LHCN-M2 (cell line): Measurements from ENCODE around the gene COL21A1. TPM values are rescaled to one million over a fixed set of nuclear protein-coding genes. Genes with fewer than 3 reads are reported as not detected.
A peak's percentile ranks its signal among the peaks of the same experiment; 100 is the strongest.

Source experiments
- DNase-seq: peaks from one replicate; pipeline ENCODE4 v3.0.0-alpha.2; 2012; ENCODE audit warnings: low read depth
- total RNA-seq: library from RNA; depleted of rRNA; stranded (reverse); fragments of >200 nt; gene quantifications from 2 replicates; pipeline ENCODE4 v1.2.3, GENCODE V29; 2014

The COL21A1 gene
- total RNA-seq, 1 experiment from 2014 or later = 12.9 TPM

GRCh38 chr6:56245903-56246351 is 1.5 kb downstream of the COL21A1 start:
- DNase-seq = peak; percentile 56

GRCh38 chr6:56244528-56245253 is 2.7 kb downstream of the COL21A1 start:
- DNase-seq = no peak

- no peak for DNase-seq
Measured at GRCh38 chr6:56244089-56244488, 3.3 kb downstream of the COL21A1 start.

GRCh38 chr6:56243518-56244070 is 3.8 kb downstream of the COL21A1 start:
- DNase-seq = no peak

- DNase-seq = peak; percentile 64
Measured at GRCh38 chr6:56242346-56242745, 5.0 kb downstream of the COL21A1 start.

- DNase-seq = no peak
Measured at GRCh38 chr6:56241124-56241802, 6.1 kb downstream of the COL21A1 start.

GRCh38 chr6:56238352-56238751 is 9.0 kb downstream of the COL21A1 start:
- no peak for DNase-seq

GRCh38 chr6:56235245-56235644 is 12.1 kb downstream of the COL21A1 start:
- no peak for DNase-seq

GRCh38 chr6:56232436-56232835 is 14.9 kb downstream of the COL21A1 start:
- DNase-seq = no peak

- no peak for DNase-seq
Measured at GRCh38 chr6:56231827-56232226, 15.6 kb downstream of the COL21A1 start.

GRCh38 chr6:56230976-56231566 is 16.3 kb downstream of the COL21A1 start:
- DNase-seq = no peak

- DNase-seq = peak; percentile 84
Measured at GRCh38 chr6:56227071-56227879, 20.1 kb downstream of the COL21A1 start.

GRCh38 chr6:56223995-56224394 is 23.4 kb downstream of the COL21A1 start:
- peak; percentile 64 for DNase-seq

GRCh38 chr6:56222499-56222898 is 24.9 kb downstream of the COL21A1 start:
- DNase-seq = peak; percentile 53

- no peak for DNase-seq
Measured at GRCh38 chr6:56220078-56220477, 27.3 kb downstream of the COL21A1 start.

- no peak for DNase-seq
Measured at GRCh38 chr6:56214703-56215101, 32.7 kb downstream of the COL21A1 start.

- DNase-seq = no peak
Measured at GRCh38 chr6:56214041-56214702, 33.2 kb downstream of the COL21A1 start.

- DNase-seq = no peak
Measured at GRCh38 chr6:56211724-56212123, 35.7 kb downstream of the COL21A1 start.

GRCh38 chr6:56204134-56204533 is 43.2 kb downstream of the COL21A1 start:
- DNase-seq = no peak

- peak; percentile 63 for DNase-seq
Measured at GRCh38 chr6:56199956-56200355, 47.4 kb downstream of the COL21A1 start.

GRCh38 chr6:56193846-56194245 is 53.5 kb downstream of the COL21A1 start:
- peak; percentile 90 for DNase-seq
